AG04450 (cell line): ENCODE data around the gene PRKAR2B. TPM values are rescaled to one million over a fixed set of nuclear protein-coding genes. Genes with fewer than 3 reads are reported as not detected.

Experiments used
- CTCF ChIA-PET: fragments of 300-600, 350-600 bp; formaldehyde crosslinking; extraction: SDS; loops from one replicate; lab custom pipeline; 2022; ENCODE audit warnings: antibody characterized with exemption, inconsistent platforms; lab: Charles Lee
- POLR2A ChIA-PET: fragments of 350-600 bp; formaldehyde crosslinking; extraction: SDS; loops from one replicate; lab custom pipeline; 2021; ENCODE audit warnings: antibody characterized with exemption, inconsistent platforms; lab: Yijun Ruan, JAX
- DNase-seq: peaks from one replicate; pipeline ENCODE4 v3.0.0-alpha.2; 2011; ENCODE audit warnings: low read depth, low spot score
- H3K27ac ChIP-seq: one replicate; pipeline ENCODE4 v1.5.1; 2012; ENCODE audit warnings: low read depth, low read length, control low read depth
- H3K27me3 ChIP-seq: one replicate; pipeline ENCODE4 v1.6.0; 2012; ENCODE audit warnings: low read length; ENCODE audit not compliant: control insufficient read depth, insufficient read depth
- H3K4me3 ChIP-seq: 2 replicates; pipeline ENCODE4 v1.5.1; 2011; ENCODE audit warnings: mild to moderate bottlenecking, low read depth, low read length, control low read depth
- H3K9me3 ChIP-seq: 2 replicates; pipeline ENCODE4 v1.5.1; 2012; ENCODE audit warnings: low read length; ENCODE audit not compliant: control insufficient read depth, insufficient read depth
- CTCF ChIP-seq: IDR thresholded peaks from 2 replicates; pipeline ENCODE4 v1.5.1; 2011; ENCODE audit warnings: low read depth, low read length, control low read depth, inconsistent platforms
- polyA plus RNA-seq: library from polyadenylated mRNA; depleted of rRNA; stranded (reverse); fragments of >200 nt; gene quantifications from 2 replicates; pipeline ENCODE4 v1.2.3, GENCODE V29; 2011

PRKAR2B gene
- polyA plus RNA-seq, 1 experiment: 13.0 TPM

GRCh38 chr7:107020400-107020799, 24.1 kb upstream of the PRKAR2B start:
- Histone ChIP-seq H3K27ac (no peak overlapping the region), H3K27me3 (no peaks in the 10 kb centered on the region), H3K4me3 (no peak overlapping the region), H3K9me3 (peaks cover 6% of the 10 kb centered on the region; the same call in 1 of the 2 replicates)
- no peak for DNase-seq
- ChIA-PET CTCF (interaction anchor here (0.6 to 0.7 kb wide), 2 partner anchors 130 to 538 kb away, joined by 3 to 5 read pairs; no protein-coding TSS in a partner anchor), POLR2A (no interaction called here)
- TF ChIP-seq CTCF: no peak

- TF ChIP-seq CTCF: no peak
- ChIA-PET POLR2A (no interaction called here), CTCF (no interaction called here)
- H3K9me3 ChIP-seq: peaks cover 6% of the 10 kb centered on the region; the same call in 1 of the 2 replicates
- no peak overlapping the region for H3K27ac ChIP-seq
- no peak for DNase-seq
- no peaks in the 10 kb centered on the region for H3K27me3 ChIP-seq
- no peak overlapping the region for H3K4me3 ChIP-seq
These were observed 22.9 kb upstream of the PRKAR2B start for GRCh38 chr7:107021600-107021999.

- Histone ChIP-seq H3K27ac (no peak overlapping the region), H3K27me3 (no peaks in the 10 kb centered on the region), H3K9me3 (peaks cover 6% of the 10 kb centered on the region; the same call in 1 of the 2 replicates), H3K4me3 (no peak overlapping the region)
- TF ChIP-seq CTCF: no peak
- ChIA-PET CTCF (no interaction called here), POLR2A (no interaction called here)
- DNase-seq: no peak
These were observed 20.9 kb upstream of the PRKAR2B start for GRCh38 chr7:107023522-107024151.

GRCh38 chr7:107024906-107025305, 19.6 kb upstream of the PRKAR2B start:
- CTCF ChIA-PET: interaction anchor here (0.7 to 1.5 kb wide), 2 partner anchors 77 to 132 kb away, joined by 3 read pairs; no protein-coding TSS in a partner anchor
- POLR2A ChIA-PET: interaction anchor here (1.0 kb wide), 1 partner anchor 367 kb away, joined by 3 read pairs; no protein-coding TSS in a partner anchor
- no peak for DNase-seq

More at GRCh38 chr7:107024906-107025305, 19.6 kb upstream of the PRKAR2B start:
- Histone ChIP-seq H3K27ac (no peak overlapping the region), H3K27me3 (no peaks in the 10 kb centered on the region), H3K4me3 (no peak overlapping the region), H3K9me3 (peaks cover 6% of the 10 kb centered on the region; the same call in 1 of the 2 replicates)
- no peak for TF ChIP-seq CTCF
